HG03439 (cell line): ENCODE results near the gene CDH13.

Experiments used
- ATAC-seq: cut with Tn5 transposase; IDR thresholded peaks from one replicate; pipeline ENCODE4 v1.9.1; 2021; ENCODE audit warnings: mild to moderate bottlenecking, moderate library complexity; ENCODE audit not compliant: unreplicated experiment

The CDH13 gene

GRCh38 chr16:82682767-82683166 lies 56.0 kb downstream of the CDH13 start:
- no peak for ATAC-seq

GRCh38 chr16:82684256-82684655 lies 57.5 kb downstream of the CDH13 start:
- ATAC-seq, result no peak

- no peak for ATAC-seq
Observed at GRCh38 chr16:82685526-82685925, 58.8 kb downstream of the CDH13 start.

GRCh38 chr16:82694239-82694874 lies 67.6 kb downstream of the CDH13 start:
- ATAC-seq, result no peak

GRCh38 chr16:82695806-82696205 lies 69.0 kb downstream of the CDH13 start:
- ATAC-seq, result no peak

- no peak for ATAC-seq
Observed at GRCh38 chr16:82699260-82699659, 72.5 kb downstream of the CDH13 start.

- ATAC-seq, result no peak
Observed at GRCh38 chr16:82699711-82700495, 73.1 kb downstream of the CDH13 start.

GRCh38 chr16:82700541-82701235 lies 73.9 kb downstream of the CDH13 start:
- ATAC-seq, result no peak

- ATAC-seq, result no peak
Observed at GRCh38 chr16:82701442-82701955, 74.7 kb downstream of the CDH13 start.

- no peak for ATAC-seq
Observed at GRCh38 chr16:82703161-82703560, 76.4 kb downstream of the CDH13 start.

- ATAC-seq, result no peak
Observed at GRCh38 chr16:82703871-82704768, 77.4 kb downstream of the CDH13 start.

GRCh38 chr16:82709987-82710386 lies 83.2 kb downstream of the CDH13 start:
- no peak for ATAC-seq

- ATAC-seq, result no peak
Observed at GRCh38 chr16:82713778-82714177, 87.0 kb downstream of the CDH13 start.

- ATAC-seq, result no peak
Observed at GRCh38 chr16:82715160-82715559, 88.4 kb downstream of the CDH13 start.

GRCh38 chr16:82715833-82716232 lies 89.1 kb downstream of the CDH13 start:
- no peak for ATAC-seq

GRCh38 chr16:82716361-82716855 lies 89.6 kb downstream of the CDH13 start:
- ATAC-seq, result no peak

GRCh38 chr16:82720414-82720813 lies 93.6 kb downstream of the CDH13 start:
- no peak for ATAC-seq

GRCh38 chr16:82726306-82726705 lies 99.5 kb downstream of the CDH13 start:
- ATAC-seq, result no peak

GRCh38 chr16:82728901-82729300 lies 102.1 kb downstream of the CDH13 start:
- no peak for ATAC-seq

- ATAC-seq, result no peak
Observed at GRCh38 chr16:82730901-82731300, 104.1 kb downstream of the CDH13 start.
